Measurements from ENCODE around the gene ATXN1.

The ATXN1 gene

GRCh38 chr6:16292432-16292831 lies 468.8 kb downstream of the ATXN1 start:
- no peak overlapping the region for H3K4ac ChIP-seq (ENCODE audit: low read length)
- H3K27me3 ChIP-seq (ENCODE audit: control insufficient read depth in 3 of 3, insufficient read depth in 3 of 3, low read depth in 1 of 3, low read length in 3 of 3), result no peaks in the 10 kb centered on the region
- H2BK5ac ChIP-seq (ENCODE audit: low read length), result no peak overlapping the region
- no peak overlapping the region for H3K23ac ChIP-seq (ENCODE audit: low read depth, low read length, poor library complexity)
- H3K4me1 ChIP-seq (ENCODE audit: control insufficient read depth in 2 of 2, insufficient read depth in 1 of 2, low read depth in 1 of 2, low read length in 2 of 2), result no peaks in the 10 kb centered on the region
- WGBS, 2 donors (ENCODE audit: extremely low coverage in 2 of 2, insufficient read length in 2 of 2, insufficient replicate concordance in 1 of 2), result no CpG with 5 or more reads among the region's 5 CpGs
- H2AFZ ChIP-seq (ENCODE audit: low read length), result no peak overlapping the region
- H4K91ac ChIP-seq (ENCODE audit: low read depth, low read length, poor library complexity), result no peak overlapping the region
- no peaks in the 10 kb centered on the region for H3K9me3 ChIP-seq (replicated peaks in 1 of 2; ENCODE audit: control insufficient read depth in 2 of 2, insufficient read depth in 1 of 2, low read depth in 1 of 2, low read length in 2 of 2)
- no peak overlapping the region for H4K8ac ChIP-seq (ENCODE audit: low read depth, low read length)
- H3K27ac ChIP-seq (replicated peaks; ENCODE audit: low read length), result no peak overlapping the region
- H3K79me1 ChIP-seq (ENCODE audit: low read depth, low read length), result no peaks in the 10 kb centered on the region
- H3K4me2 ChIP-seq (ENCODE audit: insufficient read depth, low read length, poor library complexity, severe bottlenecking), result no peak overlapping the region
- no peak overlapping the region for H2BK12ac ChIP-seq (ENCODE audit: low read length)
- H3K14ac ChIP-seq (ENCODE audit: low read length), result no peak overlapping the region
- no peak overlapping the region for H3K9ac ChIP-seq (ENCODE audit: low read depth, low read length, poor library complexity)
- H3K4me3 ChIP-seq (ENCODE audit: low read length in 2 of 2), result no peak overlapping the region
- H2AK5ac ChIP-seq (ENCODE audit: low read depth, low read length), result no peak overlapping the region
- no peak overlapping the region for H3K18ac ChIP-seq (ENCODE audit: low read length)
- H3K36me3 ChIP-seq (replicated peaks in 1 of 2; ENCODE audit: control insufficient read depth in 2 of 2, insufficient read depth in 2 of 2, low read length in 2 of 2), result no peaks in the 10 kb centered on the region
- no peak overlapping the region for H2BK15ac ChIP-seq (ENCODE audit: low read length)
- no peak overlapping the region for H2BK120ac ChIP-seq (ENCODE audit: low read depth, low read length)
- DNase-seq (ENCODE audit: low spot score), result no peak

- H2BK15ac ChIP-seq (ENCODE audit: low read length), result no peak overlapping the region
- H2BK120ac ChIP-seq (ENCODE audit: low read depth, low read length), result no peak overlapping the region
- no peak overlapping the region for H3K4me3 ChIP-seq (ENCODE audit: low read length in 2 of 2)
- no peak overlapping the region for H3K14ac ChIP-seq (ENCODE audit: low read length)
- H3K79me1 ChIP-seq (ENCODE audit: low read depth, low read length), result no peaks in the 10 kb centered on the region
- H4K91ac ChIP-seq (ENCODE audit: low read depth, low read length, poor library complexity), result no peak overlapping the region
- H3K36me3 ChIP-seq (replicated peaks in 1 of 2; ENCODE audit: control insufficient read depth in 2 of 2, insufficient read depth in 2 of 2, low read length in 2 of 2), result no peaks in the 10 kb centered on the region
- whole genome bisulfite sequencing, 2 donors (ENCODE audit: extremely low coverage in 2 of 2, insufficient read length in 2 of 2, insufficient replicate concordance in 1 of 2), result no CpG with 5 or more reads among the region's 6 CpGs
- no peak overlapping the region for H2BK12ac ChIP-seq (ENCODE audit: low read length)
- no peak overlapping the region for H4K8ac ChIP-seq (ENCODE audit: low read depth, low read length)
- H3K9me3 ChIP-seq (replicated peaks in 1 of 2; ENCODE audit: control insufficient read depth in 2 of 2, insufficient read depth in 1 of 2, low read depth in 1 of 2, low read length in 2 of 2), result no peaks in the 10 kb centered on the region
- H3K9ac ChIP-seq (ENCODE audit: low read depth, low read length, poor library complexity), result no peak overlapping the region
- no peak overlapping the region for H3K4ac ChIP-seq (ENCODE audit: low read length)
- H2BK5ac ChIP-seq (ENCODE audit: low read length), result no peak overlapping the region
- H2AFZ ChIP-seq (ENCODE audit: low read length), result no peak overlapping the region
- no peak overlapping the region for H3K18ac ChIP-seq (ENCODE audit: low read length)
- H3K27ac ChIP-seq (replicated peaks; ENCODE audit: low read length), result no peak overlapping the region
- no peak overlapping the region for H2AK5ac ChIP-seq (ENCODE audit: low read depth, low read length)
- no peaks in the 10 kb centered on the region for H3K4me1 ChIP-seq (ENCODE audit: control insufficient read depth in 2 of 2, insufficient read depth in 1 of 2, low read depth in 1 of 2, low read length in 2 of 2)
- H3K27me3 ChIP-seq (ENCODE audit: control insufficient read depth in 3 of 3, insufficient read depth in 3 of 3, low read depth in 1 of 3, low read length in 3 of 3), result no peaks in the 10 kb centered on the region
- H3K4me2 ChIP-seq (ENCODE audit: insufficient read depth, low read length, poor library complexity, severe bottlenecking), result no peak overlapping the region
- DNase-seq (ENCODE audit: low spot score), result no peak
- no peak overlapping the region for H3K23ac ChIP-seq (ENCODE audit: low read depth, low read length, poor library complexity)
Measured at GRCh38 chr6:16291739-16292138, 469.5 kb downstream of the ATXN1 start.

- Histone ChIP-seq H3K27me3 (ENCODE audit: control insufficient read depth in 3 of 3, insufficient read depth in 3 of 3, low read depth in 1 of 3, low read length in 3 of 3) (peaks cover 0 to 5% (median 0%) of the 10 kb centered on the region in 3 experiments), H3K23ac (ENCODE audit: low read depth, low read length, poor library complexity) (no peak overlapping the region), H2BK120ac (ENCODE audit: low read depth, low read length) (no peak overlapping the region), H2BK5ac (ENCODE audit: low read length) (no peak overlapping the region), H2AK5ac (ENCODE audit: low read depth, low read length) (no peak overlapping the region), H3K4me3 (ENCODE audit: low read length in 2 of 2) (no peak overlapping the region), H2BK12ac (ENCODE audit: low read length) (no peak overlapping the region), H2AFZ (ENCODE audit: low read length) (no peak overlapping the region), H4K8ac (ENCODE audit: low read depth, low read length) (no peak overlapping the region), H3K4ac (ENCODE audit: low read length) (no peak overlapping the region), H3K79me1 (ENCODE audit: low read depth, low read length) (no peaks in the 10 kb centered on the region), H4K91ac (ENCODE audit: low read depth, low read length, poor library complexity) (no peak overlapping the region), H3K9me3 (replicated peaks in 1 of 2; ENCODE audit: control insufficient read depth in 2 of 2, insufficient read depth in 1 of 2, low read depth in 1 of 2, low read length in 2 of 2) (no peaks in the 10 kb centered on the region), H3K36me3 (replicated peaks in 1 of 2; ENCODE audit: control insufficient read depth in 2 of 2, insufficient read depth in 2 of 2, low read length in 2 of 2) (no peaks in the 10 kb centered on the region), H2BK15ac (ENCODE audit: low read length) (no peak overlapping the region), H3K27ac (replicated peaks; ENCODE audit: low read length) (no peak overlapping the region), H3K14ac (ENCODE audit: low read length) (no peak overlapping the region), H3K18ac (ENCODE audit: low read length) (no peak overlapping the region), H3K4me1 (ENCODE audit: control insufficient read depth in 2 of 2, insufficient read depth in 1 of 2, low read depth in 1 of 2, low read length in 2 of 2) (peaks cover 0 to 4% of the 10 kb centered on the region in 2 donors), H3K9ac (ENCODE audit: low read depth, low read length, poor library complexity) (no peak overlapping the region), H3K4me2 (ENCODE audit: insufficient read depth, low read length, poor library complexity, severe bottlenecking) (no peak overlapping the region)
- no peak for DNase-seq (ENCODE audit: low spot score)
- WGBS, 2 donors (ENCODE audit: extremely low coverage in 2 of 2, insufficient read length in 2 of 2, insufficient replicate concordance in 1 of 2), result no CpG with 5 or more reads among the region's 26 CpGs
Measured at GRCh38 chr6:16288163-16288562, 473.1 kb downstream of the ATXN1 start.

- peaks cover 0 to 5% (median 0%) of the 10 kb centered on the region in 3 experiments for H3K27me3 ChIP-seq (ENCODE audit: control insufficient read depth in 3 of 3, insufficient read depth in 3 of 3, low read depth in 1 of 3, low read length in 3 of 3)
- peaks cover 0 to 4% of the 10 kb centered on the region in 2 donors for H3K4me1 ChIP-seq (ENCODE audit: control insufficient read depth in 2 of 2, insufficient read depth in 1 of 2, low read depth in 1 of 2, low read length in 2 of 2)
- H3K4me3 ChIP-seq (ENCODE audit: low read length in 2 of 2), result no peak overlapping the region
Measured at GRCh38 chr6:16286151-16286522, 475.1 kb downstream of the ATXN1 start.

More at GRCh38 chr6:16286151-16286522, 475.1 kb downstream of the ATXN1 start:
- Histone ChIP-seq H2AFZ (ENCODE audit: low read length) (peak overlapping the region; percentile 62), H3K4me2 (ENCODE audit: insufficient read depth, low read length, poor library complexity, severe bottlenecking) (no peak overlapping the region), H3K9me3 (replicated peaks in 1 of 2; ENCODE audit: control insufficient read depth in 2 of 2, insufficient read depth in 1 of 2, low read depth in 1 of 2, low read length in 2 of 2) (no peaks in the 10 kb centered on the region), H2BK15ac (ENCODE audit: low read length) (peak overlapping the region; percentile 25), H2BK5ac (ENCODE audit: low read length) (no peak overlapping the region), H2BK120ac (ENCODE audit: low read depth, low read length) (no peak overlapping the region), H2BK12ac (ENCODE audit: low read length) (no peak overlapping the region), H3K27ac (replicated peaks; ENCODE audit: low read length) (no peak overlapping the region), H3K9ac (ENCODE audit: low read depth, low read length, poor library complexity) (no peak overlapping the region), H3K4ac (ENCODE audit: low read length) (no peak overlapping the region), H2AK5ac (ENCODE audit: low read depth, low read length) (peak overlapping the region; percentile 48), H4K8ac (ENCODE audit: low read depth, low read length) (no peak overlapping the region), H3K23ac (ENCODE audit: low read depth, low read length, poor library complexity) (no peak overlapping the region), H4K91ac (ENCODE audit: low read depth, low read length, poor library complexity) (no peak overlapping the region), H3K18ac (ENCODE audit: low read length) (peak overlapping the region; percentile 66), H3K79me1 (ENCODE audit: low read depth, low read length) (no peaks in the 10 kb centered on the region), H3K36me3 (replicated peaks in 1 of 2; ENCODE audit: control insufficient read depth in 2 of 2, insufficient read depth in 2 of 2, low read length in 2 of 2) (no peaks in the 10 kb centered on the region), H3K14ac (ENCODE audit: low read length) (no peak overlapping the region)
- DNase-seq (ENCODE audit: low spot score), result peak; percentile 49
- no CpG with 5 or more reads among the region's 15 CpGs for WGBS, 2 donors (ENCODE audit: extremely low coverage in 2 of 2, insufficient read length in 2 of 2, insufficient replicate concordance in 1 of 2)
